Activated CD4-positive, alpha-beta T cell treated with anti-CD3 and anti-CD28 coated beads, Interleukin-10, Interleukin-2, amounts not matched to agents 100 ng/mL and 50 ng/mL, durations not matched to agents 16 hours and 8 hours (primary cell): ENCODE measurements around the gene PTGFRN.
"Not testable (repeated sequence)": the region's sequence is repeated elsewhere in the genome, so short reads cannot be mapped to it uniquely, and the experiment has no call there.

Source experiments
- DNase-seq: peaks from one replicate; pipeline ENCODE4 v3.0.0-alpha.2; 2020

Gene PTGFRN

GRCh38 chr1:116909512-116910378 is at the start of gene PTGFRN:
Gene PTGFRN, plus strand, starts transcription at chr1:116909916. Its CDS starts 288 bp downstream, at chr1:116910204.
- peak; percentile 28 for DNase-seq

DNA sequence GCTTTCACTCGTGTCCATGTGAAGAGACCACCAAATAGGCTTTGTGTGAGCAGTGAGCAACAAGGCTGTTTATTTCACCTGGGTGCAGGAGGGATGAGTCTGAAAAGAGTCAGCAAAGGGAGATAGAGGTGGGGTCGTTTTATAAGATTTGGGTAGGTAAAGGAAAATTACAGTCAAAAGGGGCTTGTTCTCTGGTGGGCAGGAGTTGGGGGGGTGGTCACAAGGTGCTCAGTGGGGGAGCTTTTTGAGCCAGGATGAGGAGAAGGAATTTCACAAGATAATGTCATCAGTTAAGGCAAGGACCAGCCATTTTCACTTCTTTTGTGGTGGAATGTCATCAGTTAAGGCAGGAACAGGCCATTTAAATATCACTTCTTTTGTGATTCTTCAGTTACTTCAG is 49.5 kb upstream of the PTGFRN start:
- not testable (repeated sequence) for DNase-seq

DNA sequence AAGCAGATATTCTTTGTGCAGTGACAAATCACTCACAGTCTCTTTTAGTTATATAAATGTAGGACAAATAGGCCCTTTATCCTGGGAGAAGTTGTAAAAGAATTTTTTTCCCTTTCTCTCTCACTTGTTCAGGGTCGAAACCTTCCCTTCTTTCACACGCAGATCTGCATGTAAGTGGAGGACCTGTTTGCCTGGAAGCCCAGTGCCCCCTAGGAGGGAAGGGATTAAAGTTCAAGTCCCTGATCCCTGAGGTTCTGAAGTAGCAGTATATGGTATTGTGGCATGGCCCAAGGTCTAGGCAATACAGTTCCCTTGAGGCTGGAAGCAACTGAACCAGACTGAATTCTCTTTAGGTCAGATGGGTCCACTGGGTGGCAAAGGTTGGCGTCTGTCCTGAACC is 48.6 kb upstream of the PTGFRN start:
- no peak for DNase-seq

DNA sequence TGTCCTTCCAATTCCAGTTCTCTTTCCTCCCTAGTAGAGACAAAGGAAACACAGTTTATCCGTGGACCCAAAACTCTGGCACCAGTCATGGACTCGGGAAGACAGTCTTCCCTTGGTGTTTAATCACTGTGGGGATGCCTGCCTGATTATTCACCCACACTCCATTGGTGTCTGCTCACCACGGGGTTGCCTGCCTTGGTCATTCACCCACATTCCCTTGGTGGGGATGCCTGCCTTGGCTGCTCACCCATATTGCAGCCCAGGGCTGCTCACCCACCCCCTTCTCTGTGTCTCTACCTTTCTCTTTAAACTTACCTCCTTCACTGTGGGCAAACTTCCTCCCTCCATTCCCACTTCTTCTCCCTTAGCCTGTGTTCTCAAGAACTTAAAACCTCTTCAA is 46.7 kb upstream of the PTGFRN start:
- DNase-seq = not testable (repeated sequence)

DNA sequence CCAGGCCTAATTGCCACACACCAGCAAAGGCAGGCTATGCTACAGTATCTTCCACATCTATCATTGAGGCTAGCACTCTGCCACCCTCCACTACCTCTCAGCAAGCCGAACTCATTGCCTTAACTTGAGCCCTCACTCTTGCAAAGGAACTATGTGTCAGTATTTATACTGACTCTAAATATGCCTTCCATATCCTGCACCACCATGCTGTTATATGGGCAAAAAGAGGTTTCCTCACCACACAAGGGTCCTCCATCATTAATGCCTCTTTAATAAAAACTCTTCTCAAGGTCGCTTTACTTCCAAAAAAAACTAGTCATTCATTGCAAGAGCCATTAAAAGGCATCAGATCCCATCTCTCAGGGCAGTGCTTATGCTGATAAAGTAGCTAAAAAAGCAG is 43.2 kb upstream of the PTGFRN start:
- DNase-seq = not testable (repeated sequence)

- no peak for DNase-seq
Observed at GRCh38 chr1:116868385-116868784, 41.3 kb upstream of the PTGFRN start.

- DNase-seq = no peak
Observed at GRCh38 chr1:116869611-116870010, 40.1 kb upstream of the PTGFRN start.

- DNase-seq = no peak
Observed at GRCh38 chr1:116870300-116870699, 39.4 kb upstream of the PTGFRN start.

DNA sequence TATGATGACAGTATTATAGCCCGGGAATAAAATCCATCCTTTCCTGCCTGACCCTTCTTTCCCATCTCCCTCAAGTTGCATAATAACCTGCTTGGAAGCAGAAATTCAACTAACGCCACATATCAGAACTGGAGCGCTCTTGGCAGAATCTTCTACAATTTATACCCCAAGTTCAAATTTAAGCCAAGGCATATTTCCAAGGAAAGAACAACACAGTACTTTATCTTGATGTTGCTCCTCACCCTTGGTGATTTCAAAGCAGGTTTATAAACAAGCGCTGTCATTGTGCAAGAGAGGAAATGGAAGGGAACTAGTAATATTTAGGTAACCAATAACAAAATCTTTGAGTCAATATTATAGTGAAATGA is 38.0 kb upstream of the PTGFRN start:
- no peak for DNase-seq

GRCh38 chr1:116873680-116874271 is 35.9 kb upstream of the PTGFRN start:
- peak; percentile 30 for DNase-seq

DNA sequence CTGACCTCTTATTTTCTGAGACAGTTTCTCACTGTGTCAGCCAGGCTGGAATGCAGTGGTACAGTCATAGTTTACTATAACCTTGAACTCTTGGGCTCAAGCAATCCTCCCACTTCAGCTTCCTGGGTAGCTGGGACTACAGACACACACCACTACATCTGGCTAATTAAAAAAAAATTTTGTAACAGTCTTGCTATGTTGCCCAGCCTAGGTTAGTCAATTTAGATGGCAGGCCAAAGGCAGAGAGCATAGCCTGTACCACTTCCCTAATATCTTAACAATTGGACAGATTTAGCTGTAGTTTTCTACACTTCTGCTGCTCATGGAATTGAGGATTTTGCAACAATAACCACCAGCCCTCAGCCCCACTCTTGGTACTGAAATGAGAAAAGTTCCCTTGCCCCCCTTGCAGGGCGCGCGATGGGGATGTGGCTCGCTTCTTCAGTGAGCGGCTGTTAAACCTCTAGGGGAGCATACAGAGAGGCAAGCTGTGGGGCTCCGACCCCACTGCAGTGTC is 34.9 kb upstream of the PTGFRN start:
- no peak for DNase-seq

DNA sequence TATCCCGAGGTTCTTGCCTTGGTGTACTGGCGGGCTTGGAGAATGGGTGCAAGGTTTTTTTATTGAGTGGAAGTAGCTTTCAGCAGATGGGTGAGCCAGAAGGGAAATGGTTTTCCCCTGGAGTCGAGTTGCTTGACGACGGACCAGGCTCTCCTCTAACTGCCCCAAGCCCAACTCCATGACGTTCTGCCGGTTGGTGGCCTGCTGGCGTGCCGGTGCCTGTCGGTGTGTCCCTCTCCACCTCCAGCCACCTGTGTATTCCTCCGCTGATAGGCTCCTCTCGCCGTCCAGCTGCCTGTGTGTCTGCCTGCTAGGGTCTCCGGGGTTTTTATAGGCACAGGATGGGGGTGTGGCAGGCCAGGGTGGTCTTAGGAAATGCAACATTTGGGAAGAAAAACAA is 34.3 kb upstream of the PTGFRN start:
- DNase-seq = no peak

DNA sequence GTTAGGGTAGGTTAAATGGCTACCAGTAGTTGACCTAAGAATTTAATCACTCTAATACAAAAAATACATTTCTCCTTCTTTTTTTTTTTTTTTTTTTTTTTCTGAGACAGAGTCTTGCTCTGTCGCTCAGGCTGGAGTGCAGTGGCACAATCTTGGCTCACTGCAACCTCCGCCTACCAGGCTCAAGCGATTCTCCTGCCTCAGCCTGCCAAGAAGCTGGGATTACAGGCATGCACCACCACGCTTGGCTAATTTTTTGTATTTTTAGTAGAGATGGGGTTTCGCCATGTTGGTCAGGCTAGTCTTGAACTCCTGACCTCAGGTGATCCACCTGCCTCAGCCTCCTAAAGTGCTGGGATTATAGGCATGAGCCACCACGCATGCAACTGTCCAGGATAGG is 33.8 kb upstream of the PTGFRN start:
- not testable (repeated sequence) for DNase-seq

- no peak for DNase-seq
Observed at GRCh38 chr1:116877141-116877818, 32.4 kb upstream of the PTGFRN start.

GRCh38 chr1:116878804-116879477 is 30.8 kb upstream of the PTGFRN start:
- peak; percentile 38 for DNase-seq

- DNase-seq = no peak
Observed at GRCh38 chr1:116879478-116880133, 30.1 kb upstream of the PTGFRN start.

DNA sequence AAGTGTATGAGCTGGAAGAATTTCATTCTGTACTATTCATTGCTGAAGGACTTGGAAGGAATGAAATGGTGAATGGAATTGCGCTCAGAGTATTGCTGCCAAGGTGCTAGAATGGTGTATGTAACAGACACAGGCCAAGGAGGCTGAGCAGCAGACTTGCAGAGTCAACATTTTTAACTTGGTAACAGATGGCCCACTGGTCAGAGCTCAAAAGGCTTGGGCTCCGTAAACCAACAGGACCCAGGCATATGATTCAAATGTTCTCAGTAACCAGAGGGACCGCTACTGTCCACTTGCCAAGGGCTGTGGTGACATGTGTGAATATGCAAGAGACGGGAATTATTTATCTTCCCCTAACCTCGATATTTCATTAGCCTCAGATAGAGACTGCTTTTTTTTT is 28.8 kb upstream of the PTGFRN start:
- no peak for DNase-seq

- peak; percentile 72 for DNase-seq
Observed at GRCh38 chr1:116881879-116882520, 27.7 kb upstream of the PTGFRN start.

DNA sequence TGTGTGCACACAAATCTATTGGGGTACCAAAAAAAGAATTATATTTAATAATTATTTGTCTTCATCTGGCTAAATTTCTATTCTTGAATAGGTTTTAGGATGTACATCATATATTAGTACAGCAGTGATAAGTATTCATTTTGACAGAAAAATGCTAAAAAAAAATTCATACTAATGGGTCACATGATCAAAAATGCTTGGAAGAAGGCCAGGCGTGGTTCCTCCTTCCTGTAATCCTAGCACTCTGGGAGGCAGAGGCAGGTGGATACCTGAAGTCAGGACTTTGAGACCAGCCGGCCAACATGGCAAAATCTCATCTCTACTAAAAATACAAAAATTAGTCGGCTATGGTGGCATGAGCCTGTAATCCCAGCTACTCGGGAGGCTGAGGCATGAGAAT is 26.9 kb upstream of the PTGFRN start:
- DNase-seq = no peak

DNA sequence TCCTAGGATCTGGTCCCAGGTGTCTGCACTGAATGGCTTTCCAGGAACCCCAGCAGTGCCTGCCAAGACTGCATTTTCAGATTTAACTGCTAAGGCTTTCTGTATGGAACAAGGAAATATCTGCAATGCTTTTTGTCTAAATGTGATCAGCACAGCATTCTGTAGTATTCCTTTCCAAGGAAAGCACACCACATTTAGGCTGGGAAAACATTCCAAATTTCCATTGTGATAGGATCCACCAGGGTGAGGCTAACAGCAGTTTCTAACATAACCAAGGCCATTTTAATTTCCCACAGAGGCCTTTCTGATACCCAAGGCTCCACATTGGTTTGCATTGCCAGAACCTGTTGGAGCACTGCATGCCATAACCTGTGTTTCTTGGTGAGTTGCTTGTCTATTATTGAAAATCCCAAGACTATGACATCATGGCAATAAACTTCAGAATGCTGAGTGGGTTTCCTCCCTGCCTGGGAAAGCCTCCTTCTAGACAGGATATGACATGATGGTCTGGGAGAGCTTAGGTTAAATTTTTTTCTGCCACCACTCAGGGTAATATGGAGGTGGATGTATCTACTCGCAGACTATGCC is 23.3 kb upstream of the PTGFRN start:
- no peak for DNase-seq

DNA sequence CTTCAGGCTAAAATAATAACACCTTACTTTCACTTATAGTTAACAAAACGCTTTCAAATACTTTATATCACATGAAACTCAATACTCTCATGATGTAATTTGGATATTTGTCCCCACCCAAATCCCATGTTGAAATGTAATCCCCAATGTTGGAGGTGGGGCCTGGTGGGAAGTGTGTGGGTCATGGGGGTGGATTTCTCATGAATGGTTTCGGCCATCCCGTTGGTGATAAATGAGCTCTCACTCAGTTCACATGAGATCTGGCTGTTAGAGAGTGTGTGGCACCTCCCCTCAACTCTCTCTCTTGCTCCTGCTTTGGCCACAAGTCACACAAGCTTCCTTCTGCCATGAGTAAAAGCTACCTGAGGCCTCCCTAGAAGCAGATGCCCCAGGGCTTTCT is 22.5 kb upstream of the PTGFRN start:
- no peak for DNase-seq

DNA sequence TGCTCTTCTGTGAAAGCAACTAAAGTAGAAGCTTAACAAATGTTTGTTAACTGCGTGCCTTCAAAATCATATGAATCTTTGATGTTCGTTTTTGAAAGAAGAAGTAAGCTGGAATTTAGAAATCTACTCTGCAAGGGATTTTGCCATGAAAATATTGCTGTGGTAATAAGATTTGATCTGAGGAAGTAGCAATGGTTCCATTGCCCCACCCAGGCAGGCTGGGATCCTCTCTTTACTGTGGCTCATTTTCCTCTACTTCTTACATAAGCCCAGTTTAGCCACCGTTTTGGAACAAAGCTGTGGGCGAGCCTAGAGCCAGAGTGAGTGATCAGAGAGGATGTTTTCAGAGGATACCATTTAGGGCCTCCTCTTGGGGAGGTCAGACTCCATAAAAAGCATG is 20.3 kb upstream of the PTGFRN start:
- no peak for DNase-seq
